GM13976 (cell line): Measurements from ENCODE around the gene NEK4.

Experiments used
- DNase-seq: peaks from one replicate; pipeline ENCODE4 v3.0.0; 2012; ENCODE audit warnings: low spot score
- CTCF ChIP-seq: IDR thresholded peaks from 2 replicates; pipeline ENCODE4 v1.5.1; 2012; ENCODE audit warnings: borderline replicate concordance, mild to moderate bottlenecking; ENCODE audit not compliant: insufficient read depth; ENCODE audit errors: extremely low read depth, missing control alignments, control extremely low read depth
- in situ Hi-C: fragments of 300-500 bp; cut with MboI; formaldehyde crosslinking; loops from one replicate; pipeline ENCODE4 v1.12.0; 2022; ENCODE audit warnings: low sequenced_read_pairs, mixed read lengths, inconsistent platforms; ENCODE audit not compliant: unreplicated experiment

NEK4 gene

GRCh38 chr3:52801839-52802238, 31.1 kb upstream of the NEK4 start:
- DNase-seq = no peak
- no peak for TF ChIP-seq CTCF
- in situ Hi-C loops = no loop called here

GRCh38 chr3:52800079-52800478, 29.3 kb upstream of the NEK4 start:
- in situ Hi-C loops = no loop called here
- DNase-seq = no peak
- no peak for TF ChIP-seq CTCF

GRCh38 chr3:52798978-52799476, 28.3 kb upstream of the NEK4 start:
- peak; percentile 45 for TF ChIP-seq CTCF
- in situ Hi-C loops = no loop called here
- peak; percentile 81 for DNase-seq

- in situ Hi-C loops = no loop called here
- no peak for TF ChIP-seq CTCF
- no peak for DNase-seq
Measured at GRCh38 chr3:52798376-52798977, 27.7 kb upstream of the NEK4 start.

GRCh38 chr3:52796411-52796810, 25.7 kb upstream of the NEK4 start:
- in situ Hi-C loops = no loop called here
- TF ChIP-seq CTCF = no peak
- no peak for DNase-seq

- DNase-seq = no peak
- in situ Hi-C loops = no loop called here
- TF ChIP-seq CTCF = no peak
Measured at GRCh38 chr3:52795298-52795900, 24.7 kb upstream of the NEK4 start.
